ENCODE data around the gene GSTA1.

Gene GSTA1

DNA sequence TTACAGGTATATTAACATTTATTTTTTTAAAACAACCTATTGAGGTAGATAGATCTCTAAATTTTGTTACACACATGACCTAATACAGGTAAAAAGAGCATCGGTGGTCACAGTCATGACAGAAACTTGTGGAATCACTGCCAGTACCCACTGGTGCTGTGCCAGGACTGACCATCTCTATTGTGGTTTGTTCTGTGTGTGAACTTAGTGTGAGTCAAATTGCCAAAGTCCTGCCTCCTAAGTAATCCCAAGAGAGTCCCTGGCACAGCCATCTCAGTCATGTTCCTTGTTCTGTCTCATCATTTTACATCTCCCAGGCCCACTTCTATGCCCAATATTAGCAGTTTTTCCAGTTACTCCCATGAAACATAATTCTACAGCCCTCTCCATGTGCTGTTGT is 61.7 kb downstream of the GSTA1 start:
- DNase-seq (ENCODE audit: low spot score) = no peak

More for the DNA sequence above, 61.7 kb downstream of the GSTA1 start:
- TF ChIP-seq CTCF (IDR thresholded peaks at IDR 0.05; ENCODE audit: extremely low read depth, missing control alignments) = no peak

Data from GM20000 (cell line).